ENCODE results near the gene FAM193A.

GRCh38 chr4:2648159-2648814 lies 111.8 kb downstream of the FAM193A start:
- TF ChIP-seq CTCF (IDR thresholded peaks at IDR 0.05): no peak
- TF ChIP-seq FOXM1 (IDR thresholded peaks at IDR 0.05; ENCODE audit: low read depth): no peak
- TF ChIP-seq RAD21 (IDR thresholded peaks at IDR 0.05; ENCODE audit: low read length): no peak
- no peak for TF ChIP-seq EZH2phosphoT487 (IDR thresholded peaks at IDR 0.05; ENCODE audit: borderline replicate concordance, low read depth)
- no peak for TF ChIP-seq TEAD4 (IDR thresholded peaks at IDR 0.05; ENCODE audit: borderline replicate concordance, insufficient read depth)

Measured in SK-N-SH (cell line).